WERI-Rb-1 (cell line): Measurements from ENCODE around the gene TIMM29.

Experiments
- DNase-seq: peaks from one replicate; pipeline ENCODE4 v3.0.0-alpha.2; 2020
- H3K27ac ChIP-seq: fragments of 250-450 bp; sonication (Bioruptor Pico); 2 replicates; pipeline ENCODE4 v1.5.1; 2020; ENCODE audit warnings: mild to moderate bottlenecking, moderate library complexity
- H3K27me3 ChIP-seq: fragments of 250-450 bp; sonication (Bioruptor Pico); 2 replicates; pipeline ENCODE4 v1.5.1; 2021; ENCODE audit warnings: mild to moderate bottlenecking, low read depth, moderate library complexity; ENCODE audit not compliant: insufficient read depth, severe bottlenecking
- H3K36me3 ChIP-seq: fragments of 250-450 bp; sonication (Bioruptor Pico); 2 replicates; pipeline ENCODE4 v1.5.1; 2020; ENCODE audit warnings: mild to moderate bottlenecking, moderate library complexity
- H3K4me3 ChIP-seq: 2 replicates; pipeline ENCODE4 v1.5.1; 2011; ENCODE audit warnings: low read depth, mild to moderate bottlenecking, control low read depth, low read length
- H3K9me3 ChIP-seq: fragments of 250-450 bp; sonication (Bioruptor Pico); 2 replicates; pipeline ENCODE4 v1.5.1; 2021; ENCODE audit warnings: mild to moderate bottlenecking, moderate library complexity; ENCODE audit not compliant: severe bottlenecking
- CTCF ChIP-seq: IDR thresholded peaks from 2 replicates; pipeline ENCODE4 v1.5.1; 2011; ENCODE audit warnings: low read depth, mild to moderate bottlenecking, control low read depth, inconsistent platforms, low read length

The TIMM29 gene

GRCh38 chr19:10977742-10978092 is 49.1 kb downstream of the TIMM29 start:
- no peak for TF ChIP-seq CTCF
- Histone ChIP-seq H3K36me3 (peaks cover 24% of the 10 kb centered on the region), H3K27me3 (no peaks in the 10 kb centered on the region), H3K4me3 (no peak overlapping the region), H3K27ac (no peak overlapping the region), H3K9me3 (no peaks in the 10 kb centered on the region)
- no peak for DNase-seq
